ENCODE measurements around the gene NACC2.

NACC2 gene

DNA sequence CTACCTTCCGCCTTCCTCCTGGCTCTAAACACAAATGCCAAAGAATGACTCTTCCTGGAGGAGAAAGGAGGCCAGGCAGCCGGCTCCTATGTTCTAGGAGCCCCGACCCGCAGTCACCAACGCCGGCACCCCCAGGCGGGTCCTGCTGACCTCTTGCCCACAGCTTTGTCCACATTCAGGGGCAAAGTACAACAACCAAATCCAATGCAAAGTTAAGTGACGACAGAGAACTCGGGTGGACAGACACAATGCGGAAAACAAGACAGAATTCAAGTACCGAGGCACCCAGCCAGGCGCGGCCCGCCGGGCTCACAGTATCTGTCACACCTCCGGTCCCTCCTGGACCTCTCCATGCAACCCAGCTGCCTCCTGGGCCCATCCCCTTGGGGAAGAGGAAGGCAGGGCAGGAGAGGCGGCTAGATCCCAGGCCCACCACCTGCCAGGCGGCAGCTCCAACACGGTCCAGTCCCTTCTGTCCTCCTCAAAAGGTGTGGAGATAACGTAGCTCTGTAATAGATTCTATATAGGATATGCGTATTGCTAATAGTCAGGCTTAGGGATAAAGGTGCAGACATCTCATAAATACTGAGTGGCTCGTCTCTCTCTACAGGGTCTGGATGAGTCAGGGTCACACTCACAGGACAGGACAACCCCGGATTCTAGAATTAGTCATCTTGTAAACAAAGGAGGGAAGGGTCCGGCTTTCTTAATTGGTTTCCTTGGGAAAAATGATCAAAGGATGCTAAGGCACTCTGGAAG lies 87.0 kb downstream of the NACC2 start:
- DNase-seq, result no peak

DNA sequence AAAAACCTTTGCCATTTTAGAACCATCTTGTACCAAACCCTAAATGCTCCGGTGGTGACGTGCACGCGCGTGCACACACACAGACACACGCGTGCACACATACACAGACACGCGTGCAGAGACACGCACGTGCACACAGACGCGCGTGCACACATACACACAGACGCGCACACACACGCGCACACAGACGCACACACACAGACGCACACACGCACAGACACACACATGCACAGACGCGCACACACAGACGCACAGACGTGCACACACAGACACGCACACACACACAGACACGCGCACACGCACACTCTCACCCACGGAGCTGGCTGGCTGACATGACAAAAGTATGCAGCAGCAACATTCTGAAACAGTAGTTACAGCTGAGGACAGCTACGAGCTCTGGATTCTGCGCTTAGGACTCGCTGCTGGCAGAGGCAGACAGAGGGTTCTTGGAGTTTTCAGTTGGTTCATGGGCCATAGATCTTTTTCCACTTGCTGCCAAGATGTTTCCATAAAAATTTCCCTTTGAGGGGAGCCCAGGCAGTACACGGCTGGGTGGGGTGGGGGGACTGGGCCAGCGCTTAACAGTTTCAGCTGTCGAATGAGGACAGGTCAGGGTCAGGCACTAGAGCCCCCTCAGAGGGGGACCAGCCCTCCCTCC lies 87.7 kb downstream of the NACC2 start:
- no peak for DNase-seq

DNA sequence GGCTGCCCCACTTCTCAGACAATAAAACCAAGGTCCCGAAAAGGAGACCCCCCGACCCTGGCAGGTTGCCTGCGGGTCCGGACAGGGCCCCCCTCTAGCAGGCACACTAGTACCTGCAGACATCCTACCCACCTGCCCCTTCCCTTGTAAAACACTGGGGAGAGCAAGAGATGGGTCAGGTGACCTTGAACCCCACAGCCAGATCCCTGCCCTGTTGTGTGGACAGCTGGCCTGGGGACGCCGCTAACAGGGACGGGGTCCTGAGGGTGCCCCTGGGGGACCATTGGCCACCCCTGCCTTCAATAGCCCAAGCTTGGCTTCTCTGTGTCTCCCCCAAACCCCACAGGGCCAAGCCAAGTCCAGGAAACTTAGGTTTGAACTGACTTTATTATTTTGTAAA lies 88.9 kb downstream of the NACC2 start:
- no peak for DNase-seq

DNA sequence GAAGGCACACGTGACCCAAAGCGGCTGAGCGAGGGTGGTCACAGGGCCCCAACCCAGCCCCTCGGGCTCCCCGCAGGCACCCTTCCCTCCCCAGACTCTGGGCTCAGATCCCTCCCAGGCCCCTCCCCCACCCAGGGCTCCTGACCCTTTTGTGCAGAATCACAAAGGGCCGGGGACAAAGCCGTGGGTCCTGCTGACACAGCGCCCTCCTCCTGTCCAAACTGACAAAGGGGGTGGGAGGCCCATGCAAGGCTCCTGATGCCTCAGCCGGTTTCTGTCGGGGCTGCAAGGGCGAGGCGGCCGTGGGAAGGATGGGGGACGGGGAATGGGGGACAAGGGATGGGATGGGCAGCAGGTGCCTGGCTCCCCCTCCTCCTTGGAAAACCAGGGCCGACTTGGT lies 90.4 kb downstream of the NACC2 start:
- no peak for DNase-seq

DNA sequence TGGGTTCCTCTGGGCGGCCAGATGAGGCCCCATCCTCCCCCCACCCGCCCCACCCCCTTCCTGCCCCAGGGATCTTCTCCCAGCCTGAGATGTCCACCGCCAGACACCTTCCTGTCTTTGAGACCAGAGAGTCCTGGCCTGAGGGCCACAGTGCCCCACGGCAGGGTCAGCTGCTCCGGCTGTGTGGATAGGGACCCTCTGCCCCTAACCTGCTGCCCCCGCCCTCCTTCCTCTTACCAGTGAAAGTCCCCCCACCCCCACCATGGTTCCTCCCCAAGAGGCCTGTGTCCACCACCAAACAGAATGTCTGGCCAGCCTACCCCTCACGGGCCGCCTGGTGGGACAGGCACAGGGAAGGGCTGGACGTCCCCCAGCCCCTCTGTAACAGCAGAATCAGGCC lies 90.9 kb downstream of the NACC2 start:
- DNase-seq, result no peak

DNA sequence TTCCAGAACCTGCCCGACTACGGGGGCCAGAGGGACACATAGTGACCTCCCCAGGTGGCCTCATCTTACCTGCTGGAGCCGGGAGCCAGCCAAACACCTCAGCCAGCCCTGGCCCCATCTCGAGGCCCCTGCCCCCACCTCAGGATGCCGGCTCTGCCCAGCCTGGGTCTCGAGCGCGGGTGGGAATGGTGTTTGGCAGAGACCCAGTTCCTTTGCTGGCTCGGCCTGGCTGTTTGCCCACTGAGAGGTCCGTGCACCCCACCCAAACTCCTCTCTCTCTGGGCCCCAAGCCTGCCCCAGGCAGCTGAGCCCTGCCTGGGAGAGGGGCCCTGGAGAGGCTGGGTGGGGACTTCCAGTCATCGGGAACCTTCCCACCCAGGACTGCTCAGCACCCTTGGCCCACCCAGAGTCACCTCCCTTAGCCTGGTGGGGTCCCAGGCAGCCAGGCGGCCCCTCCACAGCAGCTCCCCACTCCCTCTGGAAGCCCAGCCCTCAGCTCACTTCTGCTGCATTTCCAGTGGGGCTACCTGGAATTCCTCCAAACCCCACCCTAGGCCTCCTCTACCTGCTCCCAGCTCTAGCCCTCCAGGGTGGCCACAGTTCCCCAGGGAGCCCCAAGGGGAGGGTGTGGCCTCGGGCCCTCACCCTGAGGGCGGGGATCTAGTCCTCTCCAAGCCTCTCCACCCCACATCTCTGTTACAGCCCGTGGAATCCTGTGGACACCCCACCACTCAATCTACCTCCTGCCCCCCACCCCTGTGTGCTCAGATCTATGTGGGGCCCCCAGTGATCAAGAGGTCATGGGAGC lies 91.5 kb downstream of the NACC2 start:
- DNase-seq, result no peak

DNA sequence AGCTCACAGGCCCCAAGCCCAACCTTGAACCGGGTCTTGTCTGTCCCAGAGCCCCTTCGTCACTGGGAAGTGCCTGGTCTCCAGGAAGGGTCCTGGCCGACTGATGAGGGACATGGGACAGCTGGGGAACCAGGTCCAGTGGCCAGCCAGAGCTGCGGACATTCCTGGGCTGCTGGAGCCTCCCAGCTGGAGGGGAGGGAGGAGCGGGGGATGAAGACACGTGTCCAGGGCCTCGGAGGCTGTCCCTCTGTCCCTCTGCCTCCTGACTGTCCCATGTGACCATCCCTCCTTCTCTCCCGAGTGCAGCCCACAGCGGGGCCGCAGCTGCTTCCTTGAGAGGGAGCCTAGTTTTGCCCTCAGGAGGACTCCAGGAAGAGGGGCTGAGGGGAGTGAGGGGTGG lies 92.2 kb downstream of the NACC2 start:
- no peak for DNase-seq

DNA sequence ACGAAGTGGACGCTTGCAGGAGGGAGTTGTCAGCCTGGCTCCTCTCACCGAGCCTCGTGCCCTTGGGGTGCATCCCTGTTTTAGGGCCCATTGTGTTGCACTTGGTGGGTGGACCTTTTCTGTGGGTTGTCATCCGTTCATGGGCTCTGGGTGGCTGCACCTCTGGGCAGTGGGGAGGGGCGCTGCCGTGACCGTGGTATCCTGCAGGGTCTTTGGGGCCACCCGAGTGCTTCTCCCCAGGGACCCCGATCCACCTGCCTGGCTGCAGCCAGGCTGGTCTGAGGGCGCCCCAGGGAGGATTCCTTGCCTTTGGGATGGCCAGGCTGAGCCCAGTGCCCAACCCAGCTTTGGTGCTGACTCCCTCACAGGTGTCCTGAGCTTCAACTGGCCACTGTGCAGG lies 92.9 kb downstream of the NACC2 start:
- no peak for DNase-seq

DNA sequence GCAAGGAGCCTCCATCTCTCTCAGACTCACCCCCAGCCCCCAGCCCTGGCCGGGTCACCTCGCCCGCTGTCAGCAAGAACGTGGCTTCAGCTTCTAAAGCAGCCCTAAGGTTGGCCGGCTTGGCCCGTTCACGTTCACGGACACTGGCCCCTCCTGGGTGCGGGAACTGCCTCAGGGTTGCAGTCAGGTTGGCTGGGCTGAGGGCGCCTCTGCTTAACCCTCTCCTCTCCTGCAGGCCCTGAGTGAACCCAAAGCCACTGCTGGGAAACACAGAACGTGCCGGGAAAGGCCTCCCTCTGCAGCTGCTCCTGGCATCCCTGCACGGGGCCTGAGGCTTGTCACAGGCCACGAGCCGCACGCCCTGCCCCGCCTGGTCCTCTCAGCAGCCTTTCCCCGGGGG lies 93.9 kb downstream of the NACC2 start:
- DNase-seq, result no peak

DNA sequence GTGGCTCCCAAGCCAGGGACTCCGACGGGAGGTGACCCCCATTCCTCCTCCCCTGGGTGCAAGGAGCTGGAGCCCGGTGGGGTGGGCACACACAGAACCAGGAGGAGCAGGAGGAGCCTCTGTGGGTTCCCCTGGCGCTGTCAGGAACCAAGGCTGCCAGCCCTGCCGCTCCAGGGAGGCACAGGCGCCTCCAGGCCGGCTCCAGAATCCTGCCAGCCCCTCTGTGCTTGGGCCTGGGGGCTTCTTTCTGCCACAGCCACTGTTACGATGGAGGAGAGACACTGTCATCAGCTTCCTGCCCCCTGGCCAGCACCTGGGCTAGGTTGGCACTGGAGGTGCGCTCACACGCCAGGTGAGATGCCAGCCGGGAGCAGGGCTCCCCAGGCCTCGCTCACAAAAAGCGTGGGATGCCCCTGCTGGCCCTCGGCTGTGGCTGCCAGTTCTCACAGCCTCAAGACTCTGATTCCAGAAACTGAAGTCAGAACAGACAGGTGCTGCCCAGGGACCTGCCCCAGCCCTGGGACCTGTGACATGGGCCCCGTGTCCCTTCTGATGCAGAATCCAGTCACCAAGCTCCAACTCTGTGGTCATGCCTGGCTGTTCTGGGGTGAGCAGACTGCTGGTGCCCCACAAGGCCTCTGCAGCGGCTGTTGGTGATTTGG lies 96.5 kb downstream of the NACC2 start:
- DNase-seq, result no peak

DNA sequence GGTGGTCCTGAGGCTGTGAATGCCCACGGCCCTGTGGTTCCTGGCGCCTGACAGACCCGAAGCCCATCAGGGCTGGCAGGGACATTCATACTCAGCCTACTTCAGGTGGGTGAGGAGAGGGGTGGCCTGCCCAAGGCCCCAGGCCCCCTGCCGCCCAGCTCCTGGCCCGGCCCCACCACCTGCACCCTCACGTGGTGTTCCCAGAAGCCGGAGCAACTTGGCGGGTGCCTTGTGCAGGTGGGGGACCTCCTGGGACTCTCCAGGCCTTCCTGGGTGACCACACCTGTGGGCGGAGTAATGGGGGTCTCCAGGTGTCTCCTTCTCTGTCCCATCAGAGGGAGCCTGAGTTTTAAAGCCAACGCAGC lies 97.1 kb downstream of the NACC2 start:
- no peak for DNase-seq

DNA sequence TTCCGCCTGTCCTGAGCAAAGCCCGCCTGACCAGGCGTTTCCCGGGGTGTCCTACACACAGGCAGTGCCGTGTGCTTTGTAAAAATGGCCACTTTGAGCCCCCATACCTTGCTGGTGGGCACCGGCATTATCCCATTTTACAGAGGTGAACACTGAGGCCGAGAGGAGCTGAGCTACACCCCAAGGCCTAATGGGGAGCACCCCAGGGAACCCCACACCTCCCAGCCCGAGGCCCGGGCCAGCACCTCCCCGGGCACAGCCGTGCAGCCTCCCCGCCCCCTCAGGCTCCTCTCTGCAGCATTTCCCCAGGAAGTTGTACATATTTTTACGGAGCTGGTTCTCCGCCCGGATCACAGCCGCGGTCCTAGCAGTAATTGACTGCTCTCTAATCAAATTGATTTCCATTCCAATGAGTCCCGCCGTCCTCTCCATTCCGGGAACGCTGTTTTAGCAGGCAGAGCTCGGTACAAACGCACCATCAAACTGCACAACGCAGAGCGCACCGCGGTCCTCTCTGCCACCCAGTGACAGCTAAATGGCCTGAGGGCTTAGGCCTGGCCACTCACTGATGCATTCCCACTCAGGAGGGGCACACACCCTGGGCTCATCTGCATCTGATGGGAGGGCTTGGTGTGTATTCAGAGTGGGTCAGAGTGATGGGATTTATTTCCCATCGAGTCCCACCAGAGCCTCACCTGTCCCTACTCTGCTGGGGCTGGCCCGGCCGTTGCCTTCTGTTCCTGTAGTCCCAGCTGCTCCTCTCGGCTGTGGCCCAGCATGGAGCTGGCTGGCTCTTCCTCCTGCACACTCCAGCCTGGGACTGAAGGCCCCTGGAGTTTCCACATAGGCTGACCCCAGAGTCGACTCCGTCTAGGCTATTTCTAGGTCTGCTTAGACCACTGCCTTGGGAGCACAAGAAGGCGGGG lies 97.7 kb downstream of the NACC2 start:
- no peak for DNase-seq

DNA sequence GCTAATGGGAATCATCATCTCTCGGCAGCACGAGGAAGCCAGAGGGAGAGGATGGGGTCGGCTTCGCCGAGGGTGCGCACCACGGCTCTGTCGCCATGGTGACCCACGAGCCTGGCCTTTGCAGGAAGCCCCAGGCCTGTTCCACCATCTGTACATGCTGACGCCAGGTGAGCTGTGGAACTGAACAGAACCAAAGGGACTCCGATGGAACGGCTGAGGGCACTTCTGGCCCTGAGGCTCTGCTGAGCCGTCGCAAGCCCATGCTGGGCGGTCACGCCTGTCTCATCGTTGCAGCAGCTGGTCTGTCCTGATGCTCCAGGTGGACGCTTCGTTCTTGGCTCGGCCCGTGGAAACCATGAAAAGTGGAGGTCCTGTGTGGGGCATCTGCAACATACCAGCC lies 99.3 kb downstream of the NACC2 start:
- no peak for DNase-seq

DNA sequence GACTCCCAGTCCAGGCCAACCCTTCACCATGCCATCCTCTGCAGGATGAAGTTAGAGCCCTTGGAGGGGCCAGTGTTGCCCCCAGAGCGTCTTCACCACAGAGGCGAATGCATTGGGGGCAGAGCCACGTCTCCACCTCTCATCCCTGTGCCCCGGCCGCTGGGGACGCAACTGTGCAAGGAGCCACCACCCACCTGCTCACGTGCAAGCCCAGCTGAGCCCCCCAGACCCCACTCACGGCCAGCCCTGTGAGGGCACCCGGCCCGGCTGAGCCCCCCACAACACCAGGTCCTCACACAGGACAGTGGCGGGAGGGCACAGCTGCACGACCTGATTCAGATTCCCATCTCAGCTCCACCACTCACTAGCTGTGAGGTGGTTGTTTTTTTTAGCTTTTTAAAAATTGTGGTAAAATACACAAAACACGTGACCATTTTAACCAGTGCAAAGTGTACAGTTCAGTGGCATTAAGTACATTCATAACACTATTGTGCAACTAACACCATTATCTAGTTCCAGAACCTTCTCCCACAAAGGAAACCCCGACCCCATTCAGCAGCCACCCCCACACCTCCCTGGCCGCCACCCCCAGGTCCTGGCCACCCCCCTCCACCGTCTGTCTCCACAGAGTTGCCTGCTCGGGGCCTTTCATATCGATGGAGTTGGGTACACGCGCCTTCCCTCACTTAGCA lies 100.4 kb downstream of the NACC2 start:
- DNase-seq, result no peak

DNA sequence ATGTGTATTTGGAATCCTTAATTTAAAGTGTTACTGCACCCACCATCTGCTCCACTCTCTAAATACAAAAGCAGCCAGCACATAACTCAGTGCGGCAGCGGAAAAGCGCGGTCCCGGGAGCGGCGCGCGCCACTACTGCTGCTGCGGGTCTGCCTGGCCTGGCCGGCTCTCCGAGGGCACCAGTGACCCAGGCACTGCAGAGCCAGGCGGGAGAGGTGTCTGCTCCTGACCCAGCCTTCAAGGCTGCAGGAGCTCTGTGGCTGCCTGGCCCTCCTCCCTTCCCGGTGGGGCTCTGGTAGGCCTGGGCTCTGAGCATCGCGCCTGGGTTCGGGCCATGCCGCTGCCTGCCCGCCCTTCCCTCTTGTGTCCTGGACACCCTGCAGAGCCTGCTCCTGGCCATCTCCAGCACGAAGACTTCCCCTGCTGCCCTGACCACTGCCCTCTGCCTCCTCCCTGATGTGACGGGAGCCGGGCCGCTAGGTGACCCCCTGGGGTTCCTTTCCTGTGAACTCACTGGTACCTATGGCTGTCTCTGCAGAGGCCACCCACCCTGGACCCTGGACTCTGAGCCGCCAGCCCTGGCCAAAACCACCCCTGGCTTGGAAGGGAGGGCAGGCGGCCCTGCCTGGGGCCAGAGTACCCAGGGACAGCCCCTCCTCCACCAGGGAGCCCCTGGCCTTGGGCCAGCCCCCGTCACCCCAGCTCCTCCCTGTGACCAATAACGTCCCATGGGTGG lies 101.2 kb downstream of the NACC2 start:
- no peak for DNase-seq

DNA sequence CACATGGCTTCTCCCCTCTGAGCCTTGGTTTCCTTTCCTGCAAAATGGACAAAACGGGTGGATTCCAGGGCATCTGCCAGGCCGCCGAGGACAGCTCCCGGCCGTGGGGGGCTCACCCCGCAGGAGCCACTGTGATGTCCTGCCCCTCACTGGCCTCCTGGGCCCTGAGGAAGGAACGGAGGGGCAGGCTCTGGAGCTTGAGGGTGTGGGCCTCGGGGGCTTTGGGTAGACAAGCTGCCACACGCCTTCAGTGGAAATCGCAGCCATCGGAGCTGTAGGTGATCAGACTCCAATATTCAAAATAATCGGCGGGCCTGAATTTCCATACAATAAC lies 101.7 kb downstream of the NACC2 start:
- no peak for DNase-seq

DNA sequence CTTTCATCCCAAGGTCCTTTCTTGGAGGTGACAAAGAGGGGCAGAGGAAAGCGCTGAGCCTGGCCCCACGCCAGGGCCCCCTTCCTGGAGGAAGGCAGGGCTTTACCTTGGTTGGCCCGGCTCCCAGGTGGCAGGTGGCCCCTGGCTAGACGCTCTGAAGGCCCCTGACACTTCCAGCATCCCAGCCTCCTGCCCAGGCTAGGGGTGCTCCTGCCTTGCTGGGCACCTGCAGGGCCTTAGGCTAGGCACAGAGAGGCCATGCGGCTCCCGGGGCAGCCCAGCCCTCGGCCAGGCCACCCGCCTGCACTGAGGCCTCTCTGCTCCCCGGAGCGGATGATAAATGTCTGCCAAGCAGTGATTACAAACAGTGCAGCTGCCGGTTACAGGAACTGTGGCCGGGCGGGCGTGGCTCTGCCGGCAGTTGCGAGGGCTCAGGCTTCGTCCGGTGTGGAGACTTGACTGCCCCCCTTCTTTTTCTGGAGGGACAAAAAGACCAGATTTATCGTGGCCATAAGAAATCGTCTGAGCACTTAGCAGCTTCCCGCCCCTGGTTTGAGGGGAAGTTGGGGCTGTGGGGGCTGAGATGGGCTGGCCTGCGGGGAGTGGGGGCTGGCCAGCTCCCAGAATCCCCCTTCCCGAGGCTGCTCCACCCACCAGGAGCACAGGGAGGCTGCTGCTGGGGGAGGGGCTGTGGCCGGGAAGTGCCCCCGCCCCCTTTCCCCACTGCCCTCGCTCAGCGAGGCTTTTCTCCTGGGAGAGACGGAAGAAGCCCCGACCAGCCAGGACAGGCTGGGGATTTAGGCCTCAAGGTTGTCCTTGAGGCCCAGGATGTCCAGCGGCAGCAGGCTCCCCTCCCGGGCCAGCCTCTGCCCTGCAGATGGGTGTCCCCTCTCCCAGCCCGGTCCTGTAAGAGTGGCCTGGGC lies 102.3 kb downstream of the NACC2 start:
- peak; percentile 30 for DNase-seq

DNA sequence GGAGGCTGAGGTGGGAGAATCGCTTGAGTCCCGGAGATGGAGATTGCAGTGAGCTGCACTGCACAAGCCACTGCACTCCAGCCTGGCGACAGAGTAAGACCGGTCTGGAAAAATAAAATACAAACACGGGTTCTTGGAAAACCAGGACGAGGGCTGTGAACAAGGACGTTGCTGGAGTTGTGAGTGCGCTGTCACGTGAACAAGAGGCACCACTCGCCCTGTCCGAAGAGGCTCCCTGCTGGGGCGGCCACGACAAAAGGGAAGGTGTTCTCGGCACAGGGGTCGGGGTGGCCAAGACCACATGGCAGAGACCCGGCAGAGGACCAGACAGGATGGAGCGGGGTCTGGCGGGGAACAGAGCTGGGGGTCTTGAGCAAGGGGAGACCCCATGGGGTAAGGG lies 103.3 kb downstream of the NACC2 start:
- DNase-seq, result no peak

DNA sequence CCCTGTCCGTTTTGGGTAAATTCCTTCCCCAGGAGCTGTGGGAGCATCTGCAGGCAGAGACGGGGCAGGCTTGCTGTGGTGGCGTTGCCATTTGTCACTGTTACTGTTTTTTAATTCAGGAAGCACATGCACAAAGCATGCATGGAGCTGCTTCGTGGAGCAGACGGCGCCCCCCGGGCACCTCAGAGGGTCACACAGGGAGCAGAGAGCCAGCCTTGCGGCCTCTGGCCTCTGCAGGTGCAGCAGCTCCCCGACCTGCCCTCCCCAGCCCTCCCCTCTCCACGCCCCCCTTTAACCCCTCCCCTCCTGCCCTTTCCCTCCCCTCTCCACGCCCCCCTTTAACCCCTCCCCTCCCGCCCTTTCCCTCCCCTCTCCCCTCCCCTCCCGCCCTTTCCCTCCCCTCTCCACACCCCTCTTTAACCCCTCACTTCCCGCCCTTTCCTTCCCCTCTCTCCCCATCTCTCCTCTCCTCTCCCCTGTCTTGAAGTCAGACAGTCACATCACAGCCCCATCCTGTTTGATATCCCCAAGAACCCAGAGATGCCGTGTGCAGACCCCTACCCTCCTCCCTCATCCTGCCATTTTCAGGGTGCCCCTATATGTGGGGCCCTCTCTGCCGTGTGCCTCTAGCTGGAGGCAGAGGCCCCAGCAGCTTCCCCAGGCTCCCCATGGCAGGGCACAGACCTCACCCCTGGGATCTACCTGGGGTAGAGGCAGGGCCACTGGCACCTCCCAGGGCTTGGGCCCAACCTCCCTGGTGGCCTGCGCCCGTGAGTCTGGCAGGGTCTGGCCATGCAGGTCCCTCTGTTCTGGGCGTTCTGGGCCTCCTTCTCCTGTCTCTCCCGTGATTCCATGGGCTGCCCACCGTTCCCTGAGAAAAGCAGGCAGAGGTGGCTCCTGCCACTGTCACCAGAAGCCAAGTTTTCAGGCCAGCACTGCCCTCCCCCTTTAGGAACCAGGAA lies 104.3 kb downstream of the NACC2 start:
- DNase-seq, result peak; percentile 30

Data from NCI-H2029 treated with DMSO at 0.1 percent for 48 hours (cell line).